HepG2 (cell line): Measurements from ENCODE around the gene ABCB4. TPM values are rescaled to one million over a fixed set of nuclear protein-coding genes. Genes with fewer than 3 reads are reported as not detected.
A peak's percentile ranks its signal among the peaks of the same experiment; 100 is the strongest.

Source experiments
- ASH2L ChIP-seq: fragments of 300-600, 200-600 bp; sonication (generic); IDR thresholded peaks from 2 replicates; pipeline ENCODE4 v1.7.0; 2017; ENCODE audit warnings: low read depth, mild to moderate bottlenecking, moderate library complexity, mixed read lengths, low read length; ENCODE audit not compliant: insufficient read length
- CBX5 ChIP-seq: sonication (generic); formaldehyde crosslinking; IDR thresholded peaks from 2 replicates; pipeline ENCODE4 v1.4.0; 2020; ENCODE audit warnings: missing genetic modification reagents, borderline replicate concordance
- CCDC6 ChIP-seq: sonication (generic); formaldehyde crosslinking; IDR thresholded peaks from 2 replicates; pipeline ENCODE4 v1.8.1; 2022; ENCODE audit warnings: mild to moderate bottlenecking, missing genetic modification reagents, moderate library complexity
- CHCHD3 ChIP-seq: sonication (generic); formaldehyde crosslinking; IDR thresholded peaks from 2 replicates; pipeline ENCODE4 v1.8.0; 2022; ENCODE audit warnings: mild to moderate bottlenecking, missing genetic modification reagents, moderate library complexity
- EHMT2 ChIP-seq: fragments of 200-600 bp; sonication (generic); IDR thresholded peaks from 2 replicates; pipeline ENCODE4 v1.7.0; 2017; ENCODE audit warnings: antibody characterized with exemption, low read depth, low read length, borderline replicate concordance
- ETV6 ChIP-seq: sonication (generic); formaldehyde crosslinking; conservative IDR thresholded peaks from 2 replicates; pipeline ENCODE4 v1.4.0; 2020; ENCODE audit warnings: missing genetic modification reagents
- HOXA3 ChIP-seq: sonication (generic); formaldehyde crosslinking; IDR thresholded peaks from 2 replicates; pipeline ENCODE4 v1.5.0; 2020; ENCODE audit warnings: missing genetic modification reagents
- KDM3A ChIP-seq: IDR thresholded peaks from 2 replicates; pipeline ENCODE4 v1.6.1; 2018; ENCODE audit warnings: low read depth, missing compliant biosample characterization
- MBD4 ChIP-seq: IDR thresholded peaks from 2 replicates; pipeline ENCODE4 v1.6.1; 2012; ENCODE audit warnings: low read length, inconsistent platforms, borderline replicate concordance
- MED1 ChIP-seq: sonication (generic); formaldehyde crosslinking; IDR thresholded peaks from 2 replicates; pipeline ENCODE4 v1.4.0; 2020; ENCODE audit warnings: missing genetic modification reagents
- NCOR1 ChIP-seq: fragments of 200-600 bp; sonication (generic); IDR thresholded peaks from 2 replicates; pipeline ENCODE4 v1.7.0; 2017; ENCODE audit warnings: antibody characterized with exemption, low read length, borderline replicate concordance
- NRL ChIP-seq: sonication (generic); formaldehyde crosslinking; IDR thresholded peaks from 2 replicates; pipeline ENCODE4 v1.5.0; 2020; ENCODE audit warnings: missing genetic modification reagents, mild to moderate bottlenecking, moderate library complexity, borderline replicate concordance
- SMAD3 ChIP-seq: sonication (generic); formaldehyde crosslinking; IDR thresholded peaks from 2 replicates; pipeline ENCODE4 v1.4.0; 2020; ENCODE audit warnings: missing genetic modification reagents
- ZFY ChIP-seq: sonication (generic); formaldehyde crosslinking; IDR thresholded peaks from 2 replicates; pipeline ENCODE4 v1.4.0; 2020; ENCODE audit warnings: missing genetic modification reagents
- ZMAT3 ChIP-seq: sonication (generic); formaldehyde crosslinking; conservative IDR thresholded peaks from 2 replicates; pipeline ENCODE4 v1.7.0; 2021; ENCODE audit warnings: missing genetic modification reagents
- ZNF160 ChIP-seq: sonication (generic); formaldehyde crosslinking; IDR thresholded peaks from 2 replicates; pipeline ENCODE4 v1.8.0; 2022; ENCODE audit warnings: mild to moderate bottlenecking, inconsistent platforms, missing genetic modification reagents
- ZNF207 ChIP-seq: fragments of 450-650 bp; IDR thresholded peaks from 2 replicates; pipeline ENCODE4 v1.6.1; 2016; ENCODE audit warnings: antibody characterized with exemption, borderline replicate concordance
- ZNF296 ChIP-seq: sonication (generic); formaldehyde crosslinking; conservative IDR thresholded peaks from 2 replicates; pipeline ENCODE4 v1.5.0; 2020; ENCODE audit warnings: mild to moderate bottlenecking, missing genetic modification reagents
- polyA plus RNA-seq, 8 experiments: library from polyadenylated mRNA; depleted of rRNA in 3 of 8; stranded (reverse) in 7 of 8; unstranded in 1 of 8; fragments of >200 nt; fragmentation: Illumina TruSeq in 4 of 8; extraction: Trizol in 4 of 8; gene quantifications; 2 replicates each; pipeline versions ENCODE4 v1.2.1 to v1.2.3, GENCODE V29; 2011 to 2016; ENCODE audit warnings: low read depth in 4 of 8, missing spikeins in 1 of 8, mixed read lengths in 1 of 8; ENCODE audit not compliant: insufficient read depth in 1 of 8
- total RNA-seq, 5 experiments: library from RNA; depleted of rRNA; stranded (reverse); fragments of >200 nt; fragmentation: Illumina TruSeq; extraction: Trizol; gene quantifications; 2 replicates each; pipeline ENCODE4 v1.2.3, GENCODE V29; 2016; ENCODE audit warnings: low read depth in 1 of 5
- TF ChIP-seq, protein P1 (sequence below): sonication (generic); formaldehyde crosslinking; IDR thresholded peaks from 2 replicates; pipeline ENCODE4 v1.8.1; 2023; ENCODE audit warnings: mild to moderate bottlenecking, moderate library complexity, missing genetic modification reagents
- TF ChIP-seq, protein P2 (sequence below): sonication (generic); formaldehyde crosslinking; IDR thresholded peaks from 2 replicates; pipeline ENCODE4 v1.9.0; 2022; ENCODE audit warnings: low read depth, missing genetic modification reagents
- TF ChIP-seq, protein P3 (sequence below): sonication (generic); formaldehyde crosslinking; IDR thresholded peaks from 2 replicates; pipeline ENCODE4 v1.8.0; 2022; ENCODE audit warnings: mild to moderate bottlenecking, missing genetic modification reagents, borderline replicate concordance
- TF ChIP-seq, protein P4 (sequence below): fragments of 450-650 bp; IDR thresholded peaks from 2 replicates; pipeline ENCODE4 v1.6.1; 2017
- TF ChIP-seq, protein P5 (sequence below): IDR thresholded peaks from 2 replicates; pipeline ENCODE4 v1.6.1; 2012; ENCODE audit warnings: inconsistent platforms

ABCB4 gene
- total and polyA plus RNA-seq, 2 of the 13 experiments (the other 11 are each of a cell fraction or from before 2014, with no cell fraction given), result 18.0 to 32.4 TPM

DNA sequence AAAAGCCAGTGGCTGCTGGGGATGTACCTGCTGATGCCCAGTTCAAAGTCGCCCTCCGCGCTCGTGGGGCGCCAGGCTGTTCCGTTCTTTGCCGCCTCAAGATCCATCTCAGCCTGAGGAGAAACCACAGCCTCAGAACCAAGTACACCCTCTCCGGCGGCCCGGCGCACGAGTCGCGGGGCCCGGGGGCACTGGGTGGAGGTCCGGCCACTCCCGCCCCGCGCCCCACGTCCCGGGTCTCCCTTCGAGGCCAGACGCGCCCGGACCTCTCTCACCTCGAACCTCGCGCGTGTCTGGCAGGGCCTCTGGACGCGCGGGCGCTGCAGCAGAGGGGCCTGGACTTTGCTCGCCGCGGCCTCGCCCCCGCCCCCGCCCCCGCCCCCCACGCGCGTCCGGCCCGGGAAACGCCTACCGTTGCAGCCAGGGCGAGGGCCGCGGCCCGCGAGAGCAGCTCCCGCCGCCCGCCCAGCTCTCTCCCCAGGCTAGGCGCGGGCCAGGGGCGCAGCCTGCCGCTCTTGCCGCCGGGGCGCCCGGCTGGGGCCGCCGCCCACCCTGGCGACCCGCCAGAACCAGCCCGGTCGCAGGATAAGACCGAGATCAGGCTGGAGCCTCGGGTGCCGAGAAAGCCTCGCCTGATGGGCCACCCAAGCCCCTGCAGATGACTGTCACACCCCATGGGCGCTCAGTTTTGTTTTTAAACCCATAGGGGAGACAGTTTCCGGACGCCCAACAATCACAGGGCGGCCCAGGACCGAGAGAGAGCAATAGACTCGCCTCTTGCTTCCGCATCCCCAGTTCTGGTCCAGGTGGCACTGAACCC, at the start of gene ABCB4 (continued):
- TF ChIP-seq, protein P1, sequence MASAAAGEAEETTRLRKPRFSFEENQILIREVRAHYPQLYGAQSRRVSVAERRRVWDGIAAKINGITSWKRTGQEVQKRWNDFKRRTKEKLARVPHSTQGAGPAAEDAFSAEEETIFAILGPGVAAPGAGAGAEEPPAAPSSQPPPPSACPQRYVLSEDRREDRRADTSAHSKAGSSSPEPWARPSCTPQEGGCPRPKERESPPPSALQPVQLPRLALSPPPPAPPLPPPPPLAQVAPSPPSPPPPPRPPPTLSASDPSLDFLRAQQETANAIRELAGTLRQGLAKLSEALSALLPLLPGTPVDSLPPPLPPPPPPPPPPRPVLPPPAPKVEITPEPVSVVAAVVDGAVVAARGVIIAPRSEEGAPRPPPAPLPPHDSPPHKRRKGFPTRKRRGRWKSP (CRISPR knock-in tag), result no peak
- TF ChIP-seq ZNF296 (CRISPR knock-in tag), result 0 out of 2 replicates have a peak, but pooled peaks have one; percentile 75
- TF ChIP-seq NRL, result peak; percentile 80; the same call in 1 of the 2 replicates
- 0 out of 2 replicates have a peak, but pooled peaks have one; percentile 25 for TF ChIP-seq NCOR1
- TF ChIP-seq SMAD3 (CRISPR knock-in tag), result no peak
- TF ChIP-seq ASH2L, result peak; percentile 69
- TF ChIP-seq, protein P2, sequence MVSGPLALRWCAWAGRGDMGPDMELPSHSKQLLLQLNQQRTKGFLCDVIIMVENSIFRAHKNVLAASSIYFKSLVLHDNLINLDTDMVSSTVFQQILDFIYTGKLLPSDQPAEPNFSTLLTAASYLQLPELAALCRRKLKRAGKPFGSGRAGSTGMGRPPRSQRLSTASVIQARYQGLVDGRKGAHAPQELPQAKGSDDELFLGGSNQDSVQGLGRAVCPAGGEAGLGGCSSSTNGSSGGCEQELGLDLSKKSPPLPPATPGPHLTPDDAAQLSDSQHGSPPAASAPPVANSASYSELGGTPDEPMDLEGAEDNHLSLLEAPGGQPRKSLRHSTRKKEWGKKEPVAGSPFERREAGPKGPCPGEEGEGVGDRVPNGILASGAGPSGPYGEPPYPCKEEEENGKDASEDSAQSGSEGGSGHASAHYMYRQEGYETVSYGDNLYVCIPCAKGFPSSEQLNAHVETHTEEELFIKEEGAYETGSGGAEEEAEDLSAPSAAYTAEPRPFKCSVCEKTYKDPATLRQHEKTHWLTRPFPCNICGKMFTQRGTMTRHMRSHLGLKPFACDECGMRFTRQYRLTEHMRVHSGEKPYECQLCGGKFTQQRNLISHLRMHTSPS (CRISPR knock-in tag), result no peak
- TF ChIP-seq MED1 (CRISPR knock-in tag), result no peak
- TF ChIP-seq, protein P3, sequence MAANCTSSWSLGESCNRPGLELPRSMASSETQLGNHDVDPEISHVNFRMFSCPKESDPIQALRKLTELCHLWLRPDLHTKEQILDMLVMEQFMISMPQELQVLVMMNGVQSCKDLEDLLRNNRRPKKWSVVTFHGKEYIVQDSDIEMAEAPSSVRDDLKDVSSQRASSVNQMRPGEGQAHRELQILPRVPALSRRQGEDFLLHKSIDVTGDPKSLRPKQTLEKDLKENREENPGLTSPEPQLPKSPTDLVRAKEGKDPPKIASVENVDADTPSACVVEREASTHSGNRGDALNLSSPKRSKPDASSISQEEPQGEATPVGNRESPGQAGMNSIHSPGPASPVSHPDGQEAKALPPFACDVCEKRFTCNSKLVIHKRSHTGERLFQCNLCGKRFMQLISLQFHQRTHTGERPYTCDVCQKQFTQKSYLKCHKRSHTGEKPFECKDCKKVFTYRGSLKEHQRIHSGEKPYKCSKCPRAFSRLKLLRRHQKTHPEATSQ (CRISPR knock-in tag), result 0 out of 2 replicates have a peak, but pooled peaks have one; percentile 69
- no peak for TF ChIP-seq EHMT2
- peak; percentile 76 for TF ChIP-seq ZFY (CRISPR knock-in tag)
- TF ChIP-seq ZMAT3 (CRISPR knock-in tag), result 0 out of 2 replicates have a peak, but pooled peaks have one; percentile 42
- no peak for TF ChIP-seq ZNF207
- TF ChIP-seq ETV6, result peak; percentile 72; the same call in 1 of the 2 replicates
- peak; percentile 52; the same call in 1 of the 2 replicates for TF ChIP-seq CCDC6 (CRISPR knock-in tag)
- 0 out of 2 replicates have a peak, but pooled peaks have one; percentile 82 for TF ChIP-seq CHCHD3
- no peak for TF ChIP-seq CBX5 (CRISPR knock-in tag)
- no peak for TF ChIP-seq HOXA3
- TF ChIP-seq, protein P4, sequence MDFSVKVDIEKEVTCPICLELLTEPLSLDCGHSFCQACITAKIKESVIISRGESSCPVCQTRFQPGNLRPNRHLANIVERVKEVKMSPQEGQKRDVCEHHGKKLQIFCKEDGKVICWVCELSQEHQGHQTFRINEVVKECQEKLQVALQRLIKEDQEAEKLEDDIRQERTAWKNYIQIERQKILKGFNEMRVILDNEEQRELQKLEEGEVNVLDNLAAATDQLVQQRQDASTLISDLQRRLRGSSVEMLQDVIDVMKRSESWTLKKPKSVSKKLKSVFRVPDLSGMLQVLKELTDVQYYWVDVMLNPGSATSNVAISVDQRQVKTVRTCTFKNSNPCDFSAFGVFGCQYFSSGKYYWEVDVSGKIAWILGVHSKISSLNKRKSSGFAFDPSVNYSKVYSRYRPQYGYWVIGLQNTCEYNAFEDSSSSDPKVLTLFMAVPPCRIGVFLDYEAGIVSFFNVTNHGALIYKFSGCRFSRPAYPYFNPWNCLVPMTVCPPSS, result no peak
- TF ChIP-seq KDM3A (CRISPR knock-in tag), result no peak
- TF ChIP-seq MBD4, result no peak
- TF ChIP-seq ZNF160, result no peak; the same call in 1 of the 2 replicates
- TF ChIP-seq, protein P5, sequence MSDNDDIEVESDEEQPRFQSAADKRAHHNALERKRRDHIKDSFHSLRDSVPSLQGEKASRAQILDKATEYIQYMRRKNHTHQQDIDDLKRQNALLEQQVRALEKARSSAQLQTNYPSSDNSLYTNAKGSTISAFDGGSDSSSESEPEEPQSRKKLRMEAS, result peak; percentile 89
